ENCODE data around the gene FER. TPM values are rescaled to one million over a fixed set of nuclear protein-coding genes. Genes with fewer than 3 reads are reported as not detected.

Gene FER
- total RNA-seq, 1 donor from 2014 or later: 35.3 TPM

DNA sequence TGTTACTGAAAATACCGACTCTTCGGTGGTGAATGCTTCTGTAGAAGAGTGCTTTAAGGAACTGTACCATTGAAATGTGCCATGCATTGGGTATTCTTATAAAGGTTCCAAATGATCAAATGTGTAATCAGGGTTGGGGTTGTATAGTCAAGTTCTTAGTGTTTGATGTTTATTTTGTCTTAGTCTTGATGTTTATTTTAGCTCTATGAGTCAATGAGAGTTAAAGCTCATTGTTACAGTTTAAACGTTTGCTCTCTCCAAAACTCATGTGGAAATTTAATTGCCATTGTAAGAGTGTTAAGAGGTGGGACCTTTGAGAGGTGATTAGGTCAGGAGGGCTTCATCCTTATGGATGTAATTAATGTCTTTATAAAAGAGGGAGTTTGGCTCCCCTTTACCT lies 153.0 kb downstream of the FER start:
- no peaks in the 10 kb centered on the region for H3K4me1 ChIP-seq
- no peak overlapping the region for H3K4me3 ChIP-seq
- DNase-seq: no peak
- H3K36me3 ChIP-seq: peaks cover 8% of the 10 kb centered on the region
- ATAC-seq: no peak
- no peaks in the 10 kb centered on the region for H3K9me3 ChIP-seq
- intact Hi-C loops (cut with DNase I): no loop called here
- TF ChIP-seq, protein P1, sequence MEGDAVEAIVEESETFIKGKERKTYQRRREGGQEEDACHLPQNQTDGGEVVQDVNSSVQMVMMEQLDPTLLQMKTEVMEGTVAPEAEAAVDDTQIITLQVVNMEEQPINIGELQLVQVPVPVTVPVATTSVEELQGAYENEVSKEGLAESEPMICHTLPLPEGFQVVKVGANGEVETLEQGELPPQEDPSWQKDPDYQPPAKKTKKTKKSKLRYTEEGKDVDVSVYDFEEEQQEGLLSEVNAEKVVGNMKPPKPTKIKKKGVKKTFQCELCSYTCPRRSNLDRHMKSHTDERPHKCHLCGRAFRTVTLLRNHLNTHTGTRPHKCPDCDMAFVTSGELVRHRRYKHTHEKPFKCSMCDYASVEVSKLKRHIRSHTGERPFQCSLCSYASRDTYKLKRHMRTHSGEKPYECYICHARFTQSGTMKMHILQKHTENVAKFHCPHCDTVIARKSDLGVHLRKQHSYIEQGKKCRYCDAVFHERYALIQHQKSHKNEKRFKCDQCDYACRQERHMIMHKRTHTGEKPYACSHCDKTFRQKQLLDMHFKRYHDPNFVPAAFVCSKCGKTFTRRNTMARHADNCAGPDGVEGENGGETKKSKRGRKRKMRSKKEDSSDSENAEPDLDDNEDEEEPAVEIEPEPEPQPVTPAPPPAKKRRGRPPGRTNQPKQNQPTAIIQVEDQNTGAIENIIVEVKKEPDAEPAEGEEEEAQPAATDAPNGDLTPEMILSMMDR (IDR thresholded peaks at IDR 0.05): no peak
- H3K27ac ChIP-seq: no peak overlapping the region
- no peaks in the 10 kb centered on the region for H3K27me3 ChIP-seq (ENCODE audit: low read depth)

DNA sequence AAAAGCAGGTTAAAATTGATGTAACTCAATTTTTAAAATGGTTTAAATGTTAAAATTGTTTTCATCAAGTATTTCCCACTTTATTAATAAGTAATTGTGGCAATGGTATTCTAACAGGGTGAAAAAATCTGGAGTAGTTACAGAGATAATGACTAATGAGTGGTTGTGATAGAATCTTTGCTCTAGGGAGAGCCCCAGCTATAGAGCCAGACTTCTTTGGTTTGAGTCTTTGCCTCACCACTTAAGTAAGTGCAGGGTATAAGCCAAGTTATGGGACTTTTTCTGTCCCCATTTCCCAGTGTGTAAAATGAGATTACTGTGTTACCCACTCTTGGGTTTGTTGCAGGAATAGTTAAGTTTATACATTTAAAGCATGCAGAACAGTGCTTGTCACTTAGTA lies 158.1 kb downstream of the FER start:
- DNase-seq: no peak
- TF ChIP-seq, protein P1 (IDR thresholded peaks at IDR 0.05): no peak
- ATAC-seq: no peak
- H3K36me3 ChIP-seq: no peaks in the 10 kb centered on the region
- no peaks in the 10 kb centered on the region for H3K4me1 ChIP-seq
- H3K27me3 ChIP-seq (ENCODE audit: low read depth): no peaks in the 10 kb centered on the region
- H3K9me3 ChIP-seq: no peaks in the 10 kb centered on the region
- no peak overlapping the region for H3K27ac ChIP-seq
- intact Hi-C loops (cut with DNase I): no loop called here
- no peak overlapping the region for H3K4me3 ChIP-seq

DNA sequence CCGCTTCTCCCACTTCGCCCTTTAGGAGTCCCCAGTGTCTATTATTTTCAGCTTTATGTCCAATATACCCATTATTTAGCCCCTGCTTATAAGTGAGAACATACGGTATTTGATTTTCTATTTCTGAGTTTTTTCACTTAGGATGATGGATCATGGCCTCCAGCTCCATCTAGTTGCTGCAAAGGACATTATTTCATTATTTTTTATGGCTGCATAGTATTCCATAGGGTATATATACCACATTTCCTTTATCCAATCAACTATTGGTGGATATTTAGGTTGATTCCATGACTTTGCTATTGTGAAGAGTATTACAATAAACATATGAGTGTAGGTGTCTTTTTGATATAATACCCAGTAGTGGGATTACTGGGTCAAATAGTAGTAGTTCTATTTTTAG lies 162.9 kb downstream of the FER start:
- no peaks in the 10 kb centered on the region for H3K36me3 ChIP-seq
- H3K27ac ChIP-seq: no peak overlapping the region
- no peaks in the 10 kb centered on the region for H3K9me3 ChIP-seq
- H3K4me1 ChIP-seq: no peaks in the 10 kb centered on the region
- TF ChIP-seq, protein P1 (IDR thresholded peaks at IDR 0.05): no peak
- H3K4me3 ChIP-seq: no peak overlapping the region
- no peak for DNase-seq
- intact Hi-C loops (cut with DNase I): no loop called here
- no peaks in the 10 kb centered on the region for H3K27me3 ChIP-seq (ENCODE audit: low read depth)
- no peak for ATAC-seq

DNA sequence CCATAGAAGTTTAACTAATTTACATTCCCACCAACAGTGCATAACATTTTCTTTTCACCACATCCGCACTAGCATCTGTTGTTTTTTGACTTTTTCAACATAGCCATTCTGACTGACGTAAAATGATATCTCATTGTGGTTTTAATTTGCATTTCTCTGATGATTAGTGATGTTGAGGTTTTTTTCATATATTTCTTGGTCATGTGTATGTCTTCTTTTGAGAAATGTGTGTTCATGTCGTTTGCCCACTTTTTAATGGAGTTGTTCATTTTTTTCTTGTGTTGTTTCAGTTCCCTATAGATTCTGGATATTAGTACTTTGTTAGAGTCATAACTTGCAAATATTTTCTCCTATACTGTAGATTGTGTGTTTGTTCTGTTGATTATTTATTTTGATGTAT lies 163.4 kb downstream of the FER start:
- ATAC-seq (no peak), DNase-seq (no peak)
- intact Hi-C loops (cut with DNase I): no loop called here
- no peaks in the 10 kb centered on the region for H3K27me3 ChIP-seq (ENCODE audit: low read depth)
- H3K4me1 ChIP-seq: no peaks in the 10 kb centered on the region
- no peaks in the 10 kb centered on the region for H3K9me3 ChIP-seq
- H3K27ac ChIP-seq: no peak overlapping the region
- H3K4me3 ChIP-seq: no peak overlapping the region
- TF ChIP-seq, protein P1 (IDR thresholded peaks at IDR 0.05): no peak
- H3K36me3 ChIP-seq: no peaks in the 10 kb centered on the region

DNA sequence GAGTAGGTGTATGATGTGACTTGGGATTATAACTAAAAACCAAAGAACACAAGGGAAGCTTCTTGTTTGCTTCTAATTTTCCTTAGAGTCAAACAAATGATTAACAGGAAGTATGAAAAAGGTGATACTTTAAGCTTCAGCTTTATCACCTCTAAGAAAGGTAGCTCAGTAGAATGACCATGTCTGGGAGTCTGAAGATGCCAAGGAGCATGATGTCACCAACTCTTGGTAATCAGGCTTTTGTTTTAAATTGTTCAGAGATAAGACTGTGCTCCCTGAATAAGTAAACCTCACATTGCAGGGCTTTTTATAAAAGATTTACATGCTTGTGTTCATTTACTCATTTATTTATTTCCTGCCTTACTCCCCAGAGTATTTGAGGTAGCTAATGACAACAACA lies 169.9 kb downstream of the FER start:
- Histone ChIP-seq H3K9me3 (no peaks in the 10 kb centered on the region), H3K4me3 (no peak overlapping the region), H3K27me3 (ENCODE audit: low read depth) (no peaks in the 10 kb centered on the region), H3K36me3 (no peaks in the 10 kb centered on the region), H3K27ac (no peak overlapping the region), H3K4me1 (no peaks in the 10 kb centered on the region)
- DNase-seq (no peak), ATAC-seq (no peak)
- TF ChIP-seq, protein P1 (IDR thresholded peaks at IDR 0.05): no peak
- intact Hi-C loops (cut with DNase I): no loop called here

Data from lower lobe of right lung (tissue), 2 donors.